ENCODE measurements around the gene IMPA2.

IMPA2 gene

DNA sequence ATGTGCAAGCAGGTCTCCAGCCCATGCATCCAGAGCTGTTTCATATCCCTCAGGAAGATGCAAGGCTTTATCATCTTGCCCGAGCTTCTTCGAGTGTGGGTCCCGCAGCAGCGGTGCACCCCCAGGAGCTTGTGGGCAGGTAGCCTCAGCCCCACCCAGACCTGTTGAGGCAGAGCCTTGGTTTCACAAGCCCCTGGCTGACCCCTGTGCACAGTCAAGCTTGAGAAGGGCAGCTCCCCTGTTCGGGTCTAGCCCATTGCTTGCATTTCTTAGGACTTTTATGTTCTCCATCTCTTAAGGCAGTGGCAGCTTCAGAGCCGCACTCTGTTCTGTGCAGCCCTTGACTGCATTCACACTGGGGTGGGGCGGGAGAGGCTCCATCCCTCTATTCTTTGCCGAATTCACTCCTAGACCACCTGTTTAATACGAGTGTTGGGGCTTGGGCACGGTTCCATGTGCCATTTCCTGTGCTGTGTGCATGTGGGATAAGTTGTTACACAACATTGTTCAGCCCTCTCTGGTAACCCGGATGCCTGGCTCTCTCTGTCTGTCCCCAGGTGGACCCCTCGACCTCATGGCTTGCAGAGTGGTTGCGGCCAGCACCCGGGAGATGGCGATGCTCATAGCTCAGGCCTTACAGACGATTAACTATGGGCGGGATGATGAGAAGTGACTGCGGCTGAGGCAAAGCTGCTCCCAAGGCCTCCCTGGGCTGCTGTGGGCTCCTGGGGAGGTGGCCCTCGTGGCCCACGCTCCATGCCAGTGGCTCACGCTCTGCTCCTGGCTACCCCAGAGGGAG is 48.7 kb downstream of the IMPA2 start:
- no peak for DNase-seq (ENCODE audit: low spot score)
- TF ChIP-seq, protein P1, sequence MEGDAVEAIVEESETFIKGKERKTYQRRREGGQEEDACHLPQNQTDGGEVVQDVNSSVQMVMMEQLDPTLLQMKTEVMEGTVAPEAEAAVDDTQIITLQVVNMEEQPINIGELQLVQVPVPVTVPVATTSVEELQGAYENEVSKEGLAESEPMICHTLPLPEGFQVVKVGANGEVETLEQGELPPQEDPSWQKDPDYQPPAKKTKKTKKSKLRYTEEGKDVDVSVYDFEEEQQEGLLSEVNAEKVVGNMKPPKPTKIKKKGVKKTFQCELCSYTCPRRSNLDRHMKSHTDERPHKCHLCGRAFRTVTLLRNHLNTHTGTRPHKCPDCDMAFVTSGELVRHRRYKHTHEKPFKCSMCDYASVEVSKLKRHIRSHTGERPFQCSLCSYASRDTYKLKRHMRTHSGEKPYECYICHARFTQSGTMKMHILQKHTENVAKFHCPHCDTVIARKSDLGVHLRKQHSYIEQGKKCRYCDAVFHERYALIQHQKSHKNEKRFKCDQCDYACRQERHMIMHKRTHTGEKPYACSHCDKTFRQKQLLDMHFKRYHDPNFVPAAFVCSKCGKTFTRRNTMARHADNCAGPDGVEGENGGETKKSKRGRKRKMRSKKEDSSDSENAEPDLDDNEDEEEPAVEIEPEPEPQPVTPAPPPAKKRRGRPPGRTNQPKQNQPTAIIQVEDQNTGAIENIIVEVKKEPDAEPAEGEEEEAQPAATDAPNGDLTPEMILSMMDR (IDR thresholded peaks at IDR 0.05; ENCODE audit: extremely low read depth, insufficient read depth, missing control alignments), result no peak
- in situ Hi-C loops (cut with MboI; ENCODE audit: low pct_unique_long_range_greater_than_20kb, low sequenced_read_pairs, unreplicated experiment), result loop anchor here (25.0 kb wide), 2 partner anchors 93 to 293 kb away; no protein-coding TSS in a partner anchor

DNA sequence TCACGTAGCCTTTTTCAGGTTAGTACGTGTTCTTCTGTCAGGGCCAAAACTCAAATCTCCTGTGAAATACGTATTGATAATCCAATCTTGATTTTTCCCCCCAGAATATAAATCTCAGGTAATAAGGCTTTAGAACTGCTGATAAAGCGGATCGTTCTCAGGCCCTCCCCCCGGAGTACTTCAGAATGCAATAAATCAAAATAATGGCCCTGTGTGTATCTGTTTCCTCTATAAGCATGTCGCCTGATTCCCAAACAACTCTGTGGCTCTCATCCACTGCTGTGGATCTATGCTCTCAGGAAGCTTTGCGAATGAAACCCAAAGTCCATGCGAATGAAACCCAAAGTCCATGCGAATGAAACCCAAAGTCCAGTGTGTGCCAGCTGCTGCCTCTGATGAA is 49.4 kb downstream of the IMPA2 start:
- in situ Hi-C loops (cut with MboI; ENCODE audit: low pct_unique_long_range_greater_than_20kb, low sequenced_read_pairs, unreplicated experiment), result loop anchor here (25.0 kb wide), 2 partner anchors 93 to 293 kb away; no protein-coding TSS in a partner anchor
- TF ChIP-seq, protein P1 (IDR thresholded peaks at IDR 0.05; ENCODE audit: extremely low read depth, insufficient read depth, missing control alignments), result no peak
- DNase-seq (ENCODE audit: low spot score), result no peak

DNA sequence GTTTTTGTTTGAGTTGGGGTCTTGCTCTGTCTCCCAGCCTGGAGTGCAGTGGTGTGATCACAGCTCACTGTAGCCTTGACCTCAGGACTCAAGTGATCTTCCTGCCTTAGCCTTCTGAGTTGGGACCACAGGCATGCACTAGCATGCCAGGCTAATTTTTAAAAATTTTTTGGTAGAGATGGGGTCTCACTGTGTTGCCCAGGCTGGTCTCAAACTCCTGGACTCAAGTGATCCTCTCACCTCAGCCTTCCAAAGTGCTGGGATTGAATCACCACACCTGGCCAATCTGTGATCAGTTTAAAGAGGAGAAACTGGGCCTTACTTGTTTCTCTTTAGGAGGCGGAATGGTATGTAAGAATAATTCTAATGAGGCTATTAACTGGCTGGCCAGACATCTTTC is 49.9 kb downstream of the IMPA2 start:
- TF ChIP-seq, protein P1 (IDR thresholded peaks at IDR 0.05; ENCODE audit: extremely low read depth, insufficient read depth, missing control alignments), result no peak
- in situ Hi-C loops (cut with MboI; ENCODE audit: low pct_unique_long_range_greater_than_20kb, low sequenced_read_pairs, unreplicated experiment), result loop anchor here (25.0 kb wide), 2 partner anchors 94 to 294 kb away; no protein-coding TSS in a partner anchor
- no peak for DNase-seq (ENCODE audit: low spot score)

DNA sequence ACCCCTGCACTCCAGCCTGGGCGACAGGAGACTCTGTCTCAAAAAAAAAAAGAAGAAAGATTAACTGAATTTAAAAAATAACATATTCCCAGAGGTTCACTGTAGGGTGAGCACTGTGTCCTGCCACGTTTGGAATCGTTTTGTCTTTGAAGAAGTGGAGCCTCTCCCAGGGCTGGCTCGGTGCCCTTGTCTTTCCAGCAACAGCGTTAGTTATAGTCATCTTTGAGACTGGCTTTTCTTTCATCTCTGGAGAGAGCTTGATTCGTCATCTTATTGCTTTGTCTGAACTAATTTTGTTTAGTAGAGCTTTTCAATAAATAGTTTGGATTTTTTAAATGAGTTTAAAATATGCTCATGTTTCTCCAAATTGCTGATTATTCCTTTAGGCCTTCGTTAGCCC is 50.5 kb downstream of the IMPA2 start:
- in situ Hi-C loops (cut with MboI; ENCODE audit: low pct_unique_long_range_greater_than_20kb, low sequenced_read_pairs, unreplicated experiment), result loop anchor here (25.0 kb wide), 2 partner anchors 95 to 295 kb away; no protein-coding TSS in a partner anchor
- TF ChIP-seq, protein P1 (IDR thresholded peaks at IDR 0.05; ENCODE audit: extremely low read depth, insufficient read depth, missing control alignments), result no peak
- DNase-seq (ENCODE audit: low spot score), result no peak

DNA sequence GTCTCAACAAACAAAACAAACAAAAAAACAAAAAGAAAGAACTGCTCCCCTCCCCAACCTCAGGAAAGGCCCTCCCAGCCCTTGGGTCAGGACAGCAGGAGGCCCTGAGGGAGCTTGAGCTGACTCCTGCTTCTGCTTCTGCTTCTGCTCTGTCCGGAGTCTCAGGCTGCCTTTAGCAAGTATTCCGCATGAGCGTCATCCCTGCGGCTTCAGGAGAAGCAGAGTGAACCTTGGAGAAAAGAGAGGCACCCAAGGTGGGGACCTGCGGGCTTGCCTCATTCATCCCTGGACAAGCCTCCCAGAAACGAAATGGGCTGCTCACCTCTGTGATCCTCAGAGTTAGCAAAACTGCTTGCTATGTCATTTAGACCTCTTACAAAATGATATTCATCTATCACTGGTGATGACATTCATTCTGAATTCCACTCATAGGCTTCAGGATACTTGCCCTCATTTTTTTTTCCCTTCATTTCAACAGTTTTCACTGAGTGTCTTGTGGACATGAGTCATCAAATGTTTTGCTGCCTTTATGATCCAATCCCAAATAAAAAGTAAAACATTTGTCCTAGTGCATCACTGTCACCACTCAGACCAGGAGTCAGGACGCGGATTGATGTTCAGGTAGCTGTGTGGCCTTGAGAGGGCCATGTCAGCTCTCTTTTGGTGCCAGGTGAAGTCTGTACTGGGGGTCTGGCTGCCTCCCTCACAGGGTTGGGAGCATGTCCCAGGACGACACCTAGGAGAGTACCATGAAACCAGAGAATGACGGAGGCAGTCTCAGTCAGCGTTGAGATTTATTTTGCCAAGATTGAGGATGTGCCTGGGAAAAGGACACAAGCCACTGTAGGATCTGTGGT is 51.7 kb downstream of the IMPA2 start:
- TF ChIP-seq, protein P1 (IDR thresholded peaks at IDR 0.05; ENCODE audit: extremely low read depth, insufficient read depth, missing control alignments), result no peak
- DNase-seq (ENCODE audit: low spot score), result no peak
- in situ Hi-C loops (cut with MboI; ENCODE audit: low pct_unique_long_range_greater_than_20kb, low sequenced_read_pairs, unreplicated experiment), result loop anchor here (25.0 kb wide), 2 partner anchors 96 to 296 kb away; no protein-coding TSS in a partner anchor

DNA sequence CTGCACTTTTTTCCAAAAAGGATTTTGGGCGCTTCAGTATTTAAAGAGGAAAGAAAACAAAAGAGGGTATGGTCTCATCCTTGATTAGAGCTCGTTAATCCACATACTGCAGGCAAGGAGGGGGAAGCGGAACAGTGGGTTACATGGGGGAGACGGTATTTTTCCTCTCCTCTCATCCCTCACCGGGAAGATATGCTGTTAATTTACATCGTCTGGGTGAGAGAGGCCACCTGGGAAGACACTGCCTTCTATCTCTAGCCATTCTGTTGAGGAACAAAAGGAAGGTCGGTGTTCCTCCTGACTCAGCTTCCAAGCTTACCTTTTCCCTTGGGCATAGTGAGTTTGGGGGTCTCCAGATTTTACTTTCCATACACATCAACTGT is 52.3 kb downstream of the IMPA2 start:
- TF ChIP-seq, protein P1 (IDR thresholded peaks at IDR 0.05; ENCODE audit: extremely low read depth, insufficient read depth, missing control alignments), result no peak

More for the DNA sequence above, 52.3 kb downstream of the IMPA2 start:
- in situ Hi-C loops (cut with MboI; ENCODE audit: low pct_unique_long_range_greater_than_20kb, low sequenced_read_pairs, unreplicated experiment), result loop anchor here (25.0 kb wide), 2 partner anchors 96 to 296 kb away; no protein-coding TSS in a partner anchor
- DNase-seq (ENCODE audit: low spot score), result no peak
